Medulla oblongata (tissue), 1 donor: ENCODE data around the gene SMG5.

Experiments
- DNase-seq: peaks from one replicate; pipeline ENCODE4 v3.0.0-alpha.2; 2015; ENCODE audit errors: extremely low spot score

Gene SMG5

GRCh38 chr1:156212833-156213643 is 69.6 kb downstream of the SMG5 start, which contains the start of gene PMF1:
PMF1 (plus strand) TSS chr1:156213007; CDS start chr1:156213016, 9 bp downstream.
- peak; percentile 98 for DNase-seq

GRCh38 chr1:156212130-156212529 is 70.5 kb downstream of the SMG5 start:
- no peak for DNase-seq

GRCh38 chr1:156211243-156211642 is 71.4 kb downstream of the SMG5 start:
- no peak for DNase-seq

GRCh38 chr1:156204686-156205085 is 77.9 kb downstream of the SMG5 start:
- no peak for DNase-seq

GRCh38 chr1:156203331-156203730 is 79.3 kb downstream of the SMG5 start:
- DNase-seq = no peak

GRCh38 chr1:156200044-156200443 is 82.6 kb downstream of the SMG5 start:
- DNase-seq = no peak
